H9 (cell line): ENCODE measurements around the gene PRUNE2. TPM values are rescaled to one million over a fixed set of nuclear protein-coding genes. Genes with fewer than 3 reads are reported as not detected.

Experiments used
- DNase-seq: peaks from one replicate; pipeline ENCODE4 v3.0.0-alpha.2; 2017
- H2AFZ ChIP-seq: one replicate; pipeline ENCODE4 v1.6.1; 2013; ENCODE audit warnings: mild to moderate bottlenecking, low read length, control low read depth, moderate library complexity
- H2AK5ac ChIP-seq: 2 replicates; pipeline ENCODE4 v1.6.1; 2013; ENCODE audit warnings: low read length, control low read depth, mixed read lengths; ENCODE audit not compliant: insufficient read length
- H2BK120ac ChIP-seq: one replicate; pipeline ENCODE4 v1.6.1; 2013; ENCODE audit warnings: low read depth, mild to moderate bottlenecking, low read length, control low read depth, inconsistent platforms; ENCODE audit not compliant: poor library complexity, severe bottlenecking
- H2BK12ac ChIP-seq: 2 replicates; pipeline ENCODE4 v1.6.1; 2013; ENCODE audit warnings: low read length, control low read depth, mixed read lengths, low read depth; ENCODE audit not compliant: insufficient read length
- H2BK15ac ChIP-seq: 2 replicates; pipeline ENCODE4 v1.6.1; 2013; ENCODE audit warnings: low read depth, low read length, control low read depth
- H2BK20ac ChIP-seq: one replicate; pipeline ENCODE4 v1.6.1; 2013; ENCODE audit warnings: low read depth, mild to moderate bottlenecking, low read length, control low read depth, inconsistent platforms; ENCODE audit not compliant: poor library complexity, severe bottlenecking
- H2BK5ac ChIP-seq: 2 replicates; pipeline ENCODE4 v1.6.1; 2013; ENCODE audit warnings: low read length, control low read depth, mixed read lengths; ENCODE audit not compliant: insufficient read length
- H3K14ac ChIP-seq: 2 replicates; pipeline ENCODE4 v1.6.1; 2013; ENCODE audit warnings: low read length, control low read depth; ENCODE audit not compliant: insufficient read depth
- H3K18ac ChIP-seq: 2 replicates; pipeline ENCODE4 v1.6.1; 2013; ENCODE audit warnings: low read depth, mild to moderate bottlenecking, mixed read lengths, low read length, control low read depth; ENCODE audit not compliant: insufficient read length
- H3K23ac ChIP-seq: 2 replicates; pipeline ENCODE4 v1.6.1; 2013; ENCODE audit warnings: low read length, control low read depth, mixed read lengths, low read depth; ENCODE audit not compliant: insufficient read length
- H3K23me2 ChIP-seq: 2 replicates; pipeline ENCODE4 v1.6.1; 2013; ENCODE audit warnings: low read depth, mild to moderate bottlenecking, mixed read lengths, low read length, control low read depth; ENCODE audit not compliant: insufficient read length, poor library complexity, severe bottlenecking
- H3K27ac ChIP-seq: 2 replicates; pipeline ENCODE4 v1.5.1; 2013; ENCODE audit warnings: low read length, control low read depth, mixed read lengths, low read depth; ENCODE audit not compliant: insufficient read length
- H3K27me3 ChIP-seq: 2 replicates; pipeline ENCODE4 v1.6.1; 2013; ENCODE audit warnings: low read length, control low read depth, inconsistent platforms; ENCODE audit not compliant: insufficient read depth
- H3K4ac ChIP-seq: 2 replicates; pipeline ENCODE4 v1.6.1; 2013; ENCODE audit warnings: low read depth, mild to moderate bottlenecking, control low read depth, inconsistent platforms, low read length, moderate library complexity
- H3K4me1 ChIP-seq: 2 replicates; pipeline ENCODE4 v1.6.1; 2013; ENCODE audit warnings: low read length, control low read depth, inconsistent platforms; ENCODE audit not compliant: insufficient read depth
- H3K4me2 ChIP-seq: 2 replicates; pipeline ENCODE4 v1.6.1; 2013; ENCODE audit warnings: low read length, control low read depth, mixed read lengths; ENCODE audit not compliant: insufficient read length, insufficient read depth
- H3K56ac ChIP-seq: 2 replicates; pipeline ENCODE4 v1.6.1; 2013; ENCODE audit warnings: low read depth, mild to moderate bottlenecking, mixed read lengths, low read length, control low read depth; ENCODE audit not compliant: insufficient read length
- H3K79me1 ChIP-seq: 2 replicates; pipeline ENCODE4 v1.6.1; 2013; ENCODE audit warnings: low read depth, mild to moderate bottlenecking, moderate library complexity, low read length, control low read depth, inconsistent platforms; ENCODE audit not compliant: insufficient read depth, poor library complexity, severe bottlenecking
- H3K79me2 ChIP-seq: 2 replicates; pipeline ENCODE4 v1.6.1; 2013; ENCODE audit warnings: low read length, control low read depth, inconsistent platforms; ENCODE audit not compliant: insufficient read depth
- H3K9ac ChIP-seq: 2 replicates; pipeline ENCODE4 v1.6.1; 2013; ENCODE audit warnings: low read length, control low read depth, mixed read lengths; ENCODE audit not compliant: insufficient read length; ENCODE audit errors: extremely low read depth
- H3K9me3 ChIP-seq: one replicate; pipeline ENCODE4 v1.6.1; 2013; ENCODE audit warnings: low read depth, low read length, inconsistent platforms; ENCODE audit not compliant: control insufficient read depth
- H3T11ph ChIP-seq: one replicate; pipeline ENCODE4 v1.6.1; 2013; ENCODE audit warnings: mild to moderate bottlenecking, low read length, control low read depth, inconsistent platforms
- H4K20me1 ChIP-seq: one replicate; pipeline ENCODE4 v1.6.1; 2013; ENCODE audit not compliant: control insufficient read depth, insufficient read length, insufficient read depth
- H4K5ac ChIP-seq: 2 replicates; pipeline ENCODE4 v1.6.1; 2013; ENCODE audit warnings: low read depth, mild to moderate bottlenecking, mixed read lengths, low read length, control low read depth; ENCODE audit not compliant: insufficient read length
- H4K8ac ChIP-seq: replicated peaks from 2 replicates; pipeline ENCODE4 v1.6.1; 2013; ENCODE audit warnings: low read length, control low read depth, mixed read lengths, low read depth; ENCODE audit not compliant: insufficient read length
- H4K91ac ChIP-seq: 2 replicates; pipeline ENCODE4 v1.6.1; 2013; ENCODE audit warnings: low read depth, mild to moderate bottlenecking, moderate library complexity, mixed read lengths, low read length, control low read depth; ENCODE audit not compliant: insufficient read length
- H3K27ac Mint-ChIP-seq, 3 experiments: 2 replicates in 2 of 3; 3 replicates in 1 of 3; pipeline ENCODE4 v1.8.0; 2020 to 2021; ENCODE audit warnings: mixed read lengths in 3 of 3, mild to moderate bottlenecking in 1 of 3, moderate library complexity in 1 of 3
- H3K27me3 Mint-ChIP-seq: 2 replicates; pipeline ENCODE4 v1.8.0; 2021; ENCODE audit warnings: low read depth, mild to moderate bottlenecking, moderate library complexity, mixed read lengths
- H3K36me3 Mint-ChIP-seq, 3 experiments: 2 replicates in 2 of 3; 3 replicates in 1 of 3; pipeline ENCODE4 v1.8.0; 2020 to 2021; ENCODE audit warnings: low read depth in 3 of 3, mixed read lengths in 3 of 3; ENCODE audit not compliant: insufficient read depth in 1 of 3
- H3K4me1 Mint-ChIP-seq, 2 experiments: 2 replicates each; pipeline ENCODE4 v1.8.0; 2020; ENCODE audit warnings: mixed read lengths in 2 of 2
- H3K4me3 Mint-ChIP-seq, 2 experiments: 2 replicates in 1 of 2; 3 replicates in 1 of 2; pipeline ENCODE4 v1.8.0; 2020 to 2021; ENCODE audit warnings: mild to moderate bottlenecking in 2 of 2, mixed read lengths in 2 of 2, moderate library complexity in 1 of 2
- H3K9me3 Mint-ChIP-seq, 2 experiments: 2 replicates in 1 of 2; 3 replicates in 1 of 2; pipeline ENCODE4 v1.8.0; 2020; ENCODE audit warnings: mild to moderate bottlenecking in 2 of 2, mixed read lengths in 2 of 2, moderate library complexity in 1 of 2
- CTCF ChIP-seq: fragments of 200-600 bp; sonication (generic); conservative IDR thresholded peaks from 3 replicates; pipeline ENCODE4 v1.8.0; 2021; ENCODE audit warnings: antibody characterized with exemption, mild to moderate bottlenecking
- WGBS: extraction: QIAGEN DNeasy Blood & Tissue Kit; methylation state at CpG from one replicate; pipeline ENCODE4 v1.1.7; 2013; ENCODE audit warnings: missing lambda C conversion rate, low lambda C conversion rate, mixed read lengths; ENCODE audit not compliant: insufficient read length; ENCODE audit errors: extremely low coverage; 5-methylcytosine and 5-hydroxymethylcytosine counted together
- total RNA-seq: library from RNA; stranded (reverse); gene quantifications from 2 replicates; pipeline ENCODE4 v1.2.1, GENCODE V29; 2021

PRUNE2 gene
- total RNA-seq, 1 experiment from 2014 or later = 12.1 TPM

- Histone ChIP-seq H3K79me2 (no peaks in the 10 kb centered on the region), H3K9ac (no peak overlapping the region), H2AK5ac (no peak overlapping the region), H3K27me3 (no peaks in the 10 kb centered on the region), H3K79me1 (no peaks in the 10 kb centered on the region), H3K14ac (no peak overlapping the region), H4K8ac (no peak overlapping the region), H4K20me1 (no peaks in the 10 kb centered on the region), H3K4me2 (no peak overlapping the region), H2BK120ac (no peak overlapping the region), H3K56ac (no peak overlapping the region), H3K18ac (no peak overlapping the region), H3T11ph (no peak overlapping the region), H2BK15ac (no peak overlapping the region), H3K27ac (no peak overlapping the region), H4K91ac (no peak overlapping the region), H2BK12ac (no peak overlapping the region), H3K9me3 (no peaks in the 10 kb centered on the region), H2BK5ac (no peak overlapping the region), H2AFZ (no peak overlapping the region), H3K23me2 (no peaks in the 10 kb centered on the region), H3K4ac (no peak overlapping the region), H4K5ac (no peak overlapping the region), H3K4me1 (peaks cover 4% of the 10 kb centered on the region; the same call in 1 of the 2 replicates), H3K23ac (no peak overlapping the region), H2BK20ac (no peak overlapping the region)
- Mint-ChIP-seq H3K4me1 (peaks cover 6 to 12% of the 10 kb centered on the region in 2 experiments), H3K27me3 (peaks cover 20% of the 10 kb centered on the region), H3K9me3 (no peaks in the 10 kb centered on the region), H3K4me3 (no peak overlapping the region), H3K36me3 (no peaks in the 10 kb centered on the region), H3K27ac (no peak overlapping the region)
- no peak for DNase-seq
- WGBS = no CpG with 5 or more reads among the region's 6 CpGs
- no peak for TF ChIP-seq CTCF
These were observed 6.8 kb upstream of the PRUNE2 start for GRCh38 chr9:76912636-76913275.
